Measurements from ENCODE around the gene HTD2.

The HTD2 gene

GRCh38 chr3:58293516-58293915, 12.8 kb upstream of the HTD2 start:
- no peak for DNase-seq

GRCh38 chr3:58296269-58296668, 10.1 kb upstream of the HTD2 start:
- no peak for DNase-seq

- DNase-seq = no peak
These were observed 9.5 kb upstream of the HTD2 start for GRCh38 chr3:58296843-58297242.

- no peak for DNase-seq
These were observed 8.1 kb upstream of the HTD2 start for GRCh38 chr3:58298190-58298589.

GRCh38 chr3:58299075-58299474, 7.2 kb upstream of the HTD2 start:
- DNase-seq = no peak

- DNase-seq = no peak
These were observed 6.3 kb upstream of the HTD2 start for GRCh38 chr3:58299839-58300516.

- no peak for DNase-seq
These were observed 1.4 kb downstream of the HTD2 start for GRCh38 chr3:58307639-58308215.

GRCh38 chr3:58308728-58309127, 2.4 kb downstream of the HTD2 start:
- DNase-seq = no peak

- DNase-seq = no peak
These were observed 11.5 kb downstream of the HTD2 start for GRCh38 chr3:58317811-58318210.

- no peak for DNase-seq
These were observed 15.5 kb downstream of the HTD2 start for GRCh38 chr3:58321791-58322190.

- no peak for DNase-seq
These were observed 16.5 kb downstream of the HTD2 start for GRCh38 chr3:58322793-58323192.

- DNase-seq = no peak
These were observed 17.4 kb downstream of the HTD2 start for GRCh38 chr3:58323529-58324390.

- DNase-seq = no peak
These were observed 18.4 kb downstream of the HTD2 start for GRCh38 chr3:58324391-58325390.

GRCh38 chr3:58325525-58325992, 19.2 kb downstream of the HTD2 start:
- no peak for DNase-seq

- peak; percentile 60 for DNase-seq
These were observed 20.1 kb downstream of the HTD2 start for GRCh38 chr3:58326267-58326900.

- DNase-seq = no peak
These were observed 23.0 kb downstream of the HTD2 start for GRCh38 chr3:58329150-58329921.

- no peak for DNase-seq
These were observed 23.6 kb downstream of the HTD2 start for GRCh38 chr3:58329922-58330413.

- no peak for DNase-seq
These were observed 25.4 kb downstream of the HTD2 start for GRCh38 chr3:58331593-58332152.

GRCh38 chr3:58332575-58333188, 26.4 kb downstream of the HTD2 start, which contains the start of gene PXK:
Gene PXK, plus strand, starts transcription at chr3:58332892. Its CDS starts 97 bp downstream, at chr3:58332989.
- peak; percentile 22 for DNase-seq

All from NCI-H2227 treated with DMSO at 0.1 percent for 48 hours (cell line).